T-cell (primary cell): Measurements from ENCODE around the gene HHEX. TPM values are rescaled to one million over a fixed set of nuclear protein-coding genes. Genes with fewer than 3 reads are reported as not detected.

Experiments used
- ATAC-seq, 4 experiments: fragments of 200-7000 bp in 3 of 4; fragments of 150-1000 bp in 1 of 4; cut with Tn5 transposase; replicated peaks in 1 of 4; 1 replicate in 3 of 4; 2 replicates in 1 of 4; pipeline ENCODE4 v1.10.0; 2021; ENCODE audit warnings: moderate library complexity in 3 of 4, mild to moderate bottlenecking in 2 of 4, moderate number of reproducible peaks in 1 of 4
- CTCF ChIA-PET, 2 donors: fragments of 300-600 bp; sonication (Branson Sonifier 250); formaldehyde crosslinking; loops; one replicate each; lab custom pipeline; 2022; ENCODE audit warnings: antibody characterized with exemption in 2 of 2; lab: Charles Lee
- POLR2A ChIA-PET, 2 donors: fragments of 300-600 bp; sonication (Branson Sonifier 250); formaldehyde crosslinking; loops; one replicate each; lab custom pipeline; 2022; ENCODE audit warnings: antibody characterized with exemption in 2 of 2; lab: Charles Lee
- DNase-seq, 35 experiments: peaks; one replicate each; pipeline versions ENCODE4 v3.0.0 to v3.0.0-alpha.2; 2013 to 2023
- H3K27ac ChIP-seq: one replicate; pipeline ENCODE4 v1.5.1; 2013; ENCODE audit warnings: low read length
- H3K27me3 ChIP-seq, 2 experiments: replicated peaks in 1 of 2; 1 replicate in 1 of 2; 2 replicates in 1 of 2; pipeline versions ENCODE4 v1.6.1 to v1.7.0; 2013; ENCODE audit warnings: low read length in 1 of 2, mixed read lengths in 1 of 2; ENCODE audit not compliant: control insufficient read depth in 2 of 2, insufficient read depth in 2 of 2; ENCODE audit errors: extremely low read depth in 1 of 2
- H3K36me3 ChIP-seq, 2 donors: 1 replicate in 1 of 2; 2 replicates in 1 of 2; pipeline versions ENCODE4 v1.6.1 to v1.7.0; 2013; ENCODE audit warnings: low read length in 1 of 2; ENCODE audit not compliant: control insufficient read depth in 2 of 2, insufficient read depth in 1 of 2; ENCODE audit errors: extremely low read depth in 1 of 2
- H3K4me1 ChIP-seq, 2 experiments: 1 replicate in 1 of 2; 2 replicates in 1 of 2; pipeline versions ENCODE4 v1.6.1 to v1.7.0; 2013; ENCODE audit warnings: low read length in 2 of 2, mixed read lengths in 1 of 2; ENCODE audit not compliant: insufficient read depth in 2 of 2, control insufficient read depth in 1 of 2; ENCODE audit errors: extremely low read depth in 1 of 2
- H3K4me3 ChIP-seq, 2 donors: 1 replicate in 1 of 2; 2 replicates in 1 of 2; pipeline versions ENCODE4 v1.5.1 to v1.7.0; 2013; ENCODE audit warnings: mild to moderate bottlenecking in 2 of 2, low read length in 1 of 2, moderate library complexity in 1 of 2; ENCODE audit not compliant: control insufficient read depth in 1 of 2; ENCODE audit errors: extremely low read depth in 1 of 2
- H3K9me3 ChIP-seq: 2 replicates; pipeline ENCODE4 v1.7.0; 2013
- H3K27ac Mint-ChIP-seq, 2 donors: one replicate each; pipeline ENCODE4 v1.8.0; 2020 to 2021; ENCODE audit warnings: mild to moderate bottlenecking in 2 of 2, mixed read lengths in 2 of 2
- H3K27me3 Mint-ChIP-seq, 2 donors: one replicate each; pipeline ENCODE4 v1.8.0; 2021 to 2022; ENCODE audit warnings: mixed read lengths in 2 of 2
- H3K36me3 Mint-ChIP-seq: one replicate; pipeline ENCODE4 v1.8.0; 2021; ENCODE audit warnings: mixed read lengths
- H3K4me1 Mint-ChIP-seq, 3 donors: one replicate each; pipeline ENCODE4 v1.8.0; 2020 to 2022; ENCODE audit warnings: mixed read lengths in 3 of 3, mild to moderate bottlenecking in 1 of 3
- H3K4me3 Mint-ChIP-seq, 3 donors: one replicate each; pipeline ENCODE4 v1.8.0; 2020 to 2022; ENCODE audit warnings: mild to moderate bottlenecking in 3 of 3, mixed read lengths in 3 of 3, moderate library complexity in 3 of 3
- H3K9me3 Mint-ChIP-seq, 3 donors: one replicate each; pipeline ENCODE4 v1.8.0; 2020 to 2022; ENCODE audit warnings: mixed read lengths in 3 of 3
- WGBS: methylation state at CpG from one replicate; pipeline ENCODE4 v1.1.5; 2013; ENCODE audit warnings: missing lambda C conversion rate; ENCODE audit not compliant: insufficient coverage; 5-methylcytosine and 5-hydroxymethylcytosine counted together
- total RNA-seq, 35 experiments: library from RNA in 6 of 35; stranded (reverse) in 6 of 35; fragments of 120-200 nt in 1 of 35; gene quantifications; one replicate each; pipeline versions ENCODE4 v1.2.1 to v1.2.4 and lab custom pipeline; 2013 to 2026

HHEX gene
- total RNA-seq, 5 donors from 2014 or later (not counting 1 experiment from before 2014, with no cell fraction given): 1.3 to 5.8 (median 3.6) TPM

DNA sequence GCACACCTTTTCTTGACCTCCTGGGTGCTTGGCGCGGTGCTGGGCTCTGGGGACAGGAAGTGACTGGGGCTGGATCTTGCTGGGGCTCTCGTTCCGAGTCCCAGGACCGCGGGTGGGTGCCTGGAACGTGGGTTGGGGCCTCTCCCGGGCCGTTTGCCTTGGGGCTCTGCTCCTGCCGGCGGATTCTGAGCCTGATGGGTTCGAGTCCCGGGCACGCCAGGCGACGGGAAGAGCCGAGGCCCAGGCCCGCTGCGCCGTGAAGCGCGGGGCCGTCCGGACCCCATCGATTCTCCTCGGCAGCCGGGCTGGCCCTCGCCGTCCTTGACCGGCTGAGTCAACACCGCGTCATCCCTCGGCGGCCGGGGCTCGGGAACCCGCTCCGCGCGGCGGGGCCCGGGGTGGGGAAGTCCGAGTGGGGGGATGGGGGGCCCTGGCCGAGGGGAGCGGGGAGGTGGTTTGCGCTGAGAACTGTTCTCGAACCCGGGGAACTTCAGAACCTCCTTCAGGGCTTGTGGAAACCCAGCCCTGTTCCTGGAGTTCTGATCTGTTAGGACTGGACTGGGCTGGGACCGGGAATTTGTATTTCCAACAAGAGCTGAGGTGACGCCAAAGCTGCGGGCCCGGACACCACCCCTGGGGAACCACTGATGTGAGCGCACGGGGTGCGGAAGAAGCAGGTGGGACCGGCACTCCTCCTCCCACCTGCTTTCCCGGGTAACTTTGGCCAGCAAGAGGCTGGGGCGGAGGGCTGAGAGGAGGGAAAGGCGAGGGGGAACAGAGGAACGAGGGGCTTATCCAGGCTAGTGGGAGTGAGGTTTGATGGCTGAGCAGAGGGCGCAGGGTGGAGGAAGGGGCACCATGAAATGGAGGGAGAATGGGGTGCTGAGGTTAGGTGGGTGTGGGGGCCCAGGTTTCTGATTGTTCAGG lies 6.2 kb downstream of the HHEX start:
- no peak for ATAC-seq
- H3K36me3 Mint-ChIP-seq: no peaks in the 10 kb centered on the region
- Histone ChIP-seq H3K9me3 (no peaks in the 10 kb centered on the region), H3K27ac (no peak overlapping the region), H3K4me3 (no peak overlapping the region), H3K4me1 (peaks cover 18 to 39% of the 10 kb centered on the region in 2 experiments), H3K27me3 (peaks cover 0 to 52% of the 10 kb centered on the region in 2 experiments), H3K36me3 (no peaks in the 10 kb centered on the region)
- ChIA-PET POLR2A (no interaction called here), CTCF (no interaction called here)
- H3K4me1 Mint-ChIP-seq: peaks cover 39 to 43% (median 42%) of the 10 kb centered on the region in 3 donors
- no peak overlapping the region for H3K27ac Mint-ChIP-seq
- no peak for DNase-seq
- WGBS: 90% methylated on average over 38 of the region's 61 CpGs
- no peaks in the 10 kb centered on the region for H3K9me3 Mint-ChIP-seq
- peaks cover 52 to 65% of the 10 kb centered on the region in 2 donors for H3K27me3 Mint-ChIP-seq
- no peak overlapping the region for H3K4me3 Mint-ChIP-seq

DNA sequence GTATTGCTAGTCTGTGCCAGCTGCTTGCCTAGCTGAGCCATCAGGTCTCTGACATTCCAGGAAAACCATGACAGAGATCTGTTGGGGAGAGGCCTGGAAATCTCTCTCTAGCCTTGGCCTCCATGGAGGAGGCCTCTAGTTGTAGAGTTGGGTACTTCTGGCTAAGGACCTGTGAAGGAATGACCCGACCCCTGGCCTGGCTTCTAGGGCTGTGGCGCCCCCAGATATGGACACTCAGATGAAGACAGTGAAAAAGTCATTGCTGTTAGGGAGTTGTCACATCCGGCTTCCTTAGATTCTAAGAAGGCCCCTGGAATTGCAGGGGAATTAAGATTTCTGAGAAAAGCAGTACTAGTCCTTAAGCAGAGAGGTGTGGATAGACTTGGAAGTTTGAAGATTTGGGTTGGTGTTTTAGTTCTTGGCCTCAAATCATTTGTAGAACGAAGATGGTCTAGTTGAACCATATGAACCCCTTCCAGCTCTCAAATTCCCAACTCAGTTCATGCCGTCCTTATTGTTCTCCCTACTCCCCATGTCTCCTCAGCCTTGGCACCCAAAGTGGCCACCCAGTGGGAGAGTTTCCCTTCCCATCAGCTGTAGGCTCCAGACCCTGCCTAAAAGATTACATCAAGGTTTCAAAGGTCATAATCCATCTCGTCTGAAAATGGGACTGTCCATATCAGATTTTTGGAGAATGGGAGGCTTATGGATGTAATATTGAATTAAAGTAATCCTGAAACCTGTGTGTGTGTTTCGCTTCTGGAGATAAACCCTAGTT lies 7.0 kb downstream of the HHEX start:
- Mint-ChIP-seq H3K27me3 (peaks cover 52 to 66% of the 10 kb centered on the region in 2 donors), H3K36me3 (no peaks in the 10 kb centered on the region), H3K9me3 (no peaks in the 10 kb centered on the region), H3K27ac (no peak overlapping the region), H3K4me1 (peaks cover 31 to 41% (median 35%) of the 10 kb centered on the region in 3 donors), H3K4me3 (no peak overlapping the region)
- 89% methylated on average over 5 of the region's 7 CpGs for WGBS
- ChIA-PET POLR2A (no interaction called here), CTCF (no interaction called here)
- DNase-seq (no peak), ATAC-seq (no peak)
- Histone ChIP-seq H3K27me3 (peaks cover 0 to 44% of the 10 kb centered on the region in 2 experiments), H3K4me3 (no peak overlapping the region), H3K9me3 (no peaks in the 10 kb centered on the region), H3K36me3 (no peaks in the 10 kb centered on the region), H3K4me1 (peaks cover 11 to 30% of the 10 kb centered on the region in 2 experiments), H3K27ac (no peak overlapping the region)

DNA sequence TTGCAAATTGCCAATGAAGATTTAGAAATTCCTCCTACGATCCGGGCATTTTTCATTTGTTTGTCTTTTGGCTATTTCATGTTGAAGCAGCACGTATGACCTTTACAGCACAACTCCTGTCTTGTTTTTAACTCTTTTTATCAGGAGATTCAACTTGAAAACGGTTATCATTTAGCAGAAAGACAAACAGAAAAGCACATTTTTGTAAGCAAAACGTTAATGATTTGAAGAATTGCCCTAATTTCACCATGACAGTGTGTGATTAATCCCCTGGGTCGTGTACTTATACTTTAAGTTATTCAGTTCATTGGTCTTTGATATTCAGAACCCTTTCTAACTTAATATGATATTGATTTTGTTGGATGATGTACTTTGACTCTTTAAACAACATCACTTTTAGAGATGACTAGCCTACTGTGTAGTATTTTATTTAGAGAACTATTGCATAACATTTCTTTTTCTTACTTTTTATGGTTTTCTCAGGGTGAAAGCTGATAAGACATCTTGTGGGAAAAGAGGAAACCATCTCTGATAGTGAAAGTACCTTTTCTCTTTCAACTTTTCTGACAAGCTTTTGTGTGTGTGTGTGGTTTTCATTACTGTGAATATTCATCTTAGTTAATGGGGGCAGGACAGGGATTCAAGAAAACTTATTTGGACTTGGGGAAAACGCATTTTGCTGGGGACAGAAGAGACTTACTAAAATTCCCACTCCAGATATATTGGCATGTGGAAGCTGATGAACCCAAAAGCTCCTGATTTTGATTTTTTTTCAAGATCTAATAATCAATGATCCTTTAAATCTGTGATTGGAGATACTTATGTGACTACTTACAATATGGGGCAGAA lies 8.1 kb downstream of the HHEX start:
- Histone ChIP-seq H3K4me1 (peaks cover 11 to 22% of the 10 kb centered on the region in 2 experiments), H3K4me3 (no peak overlapping the region), H3K27ac (no peak overlapping the region), H3K27me3 (peaks cover 0 to 40% of the 10 kb centered on the region in 2 experiments), H3K9me3 (no peaks in the 10 kb centered on the region), H3K36me3 (no peaks in the 10 kb centered on the region)
- H3K27ac Mint-ChIP-seq: peak overlapping the region in 1 of 2 donors; percentile 12
- peaks cover 51 to 65% of the 10 kb centered on the region in 2 donors for H3K27me3 Mint-ChIP-seq
- no peaks in the 10 kb centered on the region for H3K36me3 Mint-ChIP-seq
- no peaks in the 10 kb centered on the region for H3K9me3 Mint-ChIP-seq
- H3K4me3 Mint-ChIP-seq: peak overlapping the region in 1 of 3 donors; percentile 67
- peaks cover 20 to 35% (median 26%) of the 10 kb centered on the region in 3 donors for H3K4me1 Mint-ChIP-seq
- WGBS: 100% methylated on average over 1 of the region's 7 CpGs
- CTCF ChIA-PET: no interaction called here
- DNase-seq (peak in 1 of 35 experiments; percentile 14), ATAC-seq (no peak)
- POLR2A ChIA-PET: no interaction called here

DNA sequence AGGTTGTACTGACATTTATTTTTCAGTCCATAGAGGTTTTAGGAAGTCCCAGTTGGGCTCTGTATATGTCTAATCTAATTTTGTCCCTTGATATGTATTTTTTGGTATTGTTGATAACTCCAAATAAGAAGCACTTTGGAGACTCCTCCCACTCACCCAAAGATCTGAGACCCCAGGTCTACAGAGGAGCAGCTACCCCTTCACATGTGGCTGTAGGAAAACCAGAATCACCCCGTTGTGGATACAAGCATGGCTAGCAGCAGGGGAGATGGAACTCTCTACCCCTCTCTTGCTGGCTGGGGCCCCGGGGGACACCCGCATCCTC lies 9.4 kb downstream of the HHEX start:
- Mint-ChIP-seq H3K27me3 (peaks cover 52 to 69% of the 10 kb centered on the region in 2 donors), H3K9me3 (no peaks in the 10 kb centered on the region), H3K27ac (no peak overlapping the region), H3K4me1 (peaks cover 19 to 34% (median 26%) of the 10 kb centered on the region in 3 donors), H3K4me3 (peak overlapping the region; percentile 67 to 78 (median 78)), H3K36me3 (no peaks in the 10 kb centered on the region)
- DNase-seq (no peak), ATAC-seq (no peak)
- H3K9me3 ChIP-seq: no peaks in the 10 kb centered on the region
- H3K4me3 ChIP-seq: peak overlapping the region; percentile 42 to 81
- ChIA-PET POLR2A (no interaction called here), CTCF (interaction anchor here in 1 of 2 donors (1.1 kb wide), 1 partner anchor 9 kb away, joined by 3 read pairs; the partner anchor contains the start of gene HHEX)
- H3K4me1 ChIP-seq: peaks cover 11 to 22% of the 10 kb centered on the region in 2 experiments
- 13% methylated on average over 3 of the region's 3 CpGs for WGBS
- H3K27me3 ChIP-seq: peaks cover 0 to 44% of the 10 kb centered on the region in 2 experiments
- no peak overlapping the region for H3K27ac ChIP-seq
- no peaks in the 10 kb centered on the region for H3K36me3 ChIP-seq

DNA sequence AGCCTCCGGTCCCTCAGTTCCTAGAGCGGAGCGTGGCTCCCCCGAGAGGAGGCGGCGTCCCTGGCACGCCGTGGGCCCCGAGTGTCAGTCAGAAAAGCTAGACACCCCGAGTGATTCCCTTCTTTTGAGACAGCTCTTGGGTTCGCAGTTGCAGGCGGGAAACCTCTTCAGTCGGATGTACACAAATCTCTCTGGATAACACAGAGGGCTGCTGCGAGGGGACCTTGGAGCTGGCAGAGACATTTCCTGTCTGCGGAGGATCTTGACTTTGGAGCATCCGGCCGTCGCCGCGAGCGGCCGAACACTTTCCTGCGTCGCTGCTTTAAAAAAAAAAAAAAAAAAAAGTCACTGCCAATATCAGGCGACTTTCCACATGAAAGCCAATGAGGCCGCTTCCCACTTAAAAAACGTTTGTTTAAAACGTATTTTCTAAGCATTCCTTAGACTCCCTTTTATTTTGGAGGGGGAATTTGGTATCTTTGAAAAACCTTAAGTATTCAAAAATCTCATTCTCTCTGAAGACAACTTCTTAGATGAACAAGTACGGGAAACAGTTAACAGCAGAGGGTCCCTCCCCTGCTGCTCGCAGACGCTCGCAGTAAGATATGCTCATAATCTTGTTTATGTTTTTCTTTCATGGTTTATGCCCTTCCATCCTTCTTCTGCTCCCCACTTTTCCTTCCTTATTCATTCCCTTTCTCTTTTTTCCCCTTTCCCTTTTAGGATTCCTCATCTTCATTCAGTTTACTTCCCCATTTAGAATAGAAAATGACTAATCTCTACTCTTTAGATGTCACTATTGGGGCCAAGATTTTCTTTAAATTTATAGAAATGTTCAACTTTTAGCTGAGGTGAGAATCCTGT lies 10.0 kb downstream of the HHEX start:
- H3K27ac ChIP-seq: no peak overlapping the region
- Mint-ChIP-seq H3K9me3 (no peaks in the 10 kb centered on the region), H3K27me3 (peaks cover 47 to 64% of the 10 kb centered on the region in 2 donors), H3K36me3 (no peaks in the 10 kb centered on the region), H3K4me3 (peak overlapping the region; percentile 67 to 78 (median 78)), H3K27ac (peak overlapping the region in 1 of 2 donors; percentile 76), H3K4me1 (peaks cover 19 to 34% (median 26%) of the 10 kb centered on the region in 3 donors)
- DNase-seq (peak in 13 of 35 experiments; percentile 7 to 46 (median 24)), ATAC-seq (peak; percentile 64 to 84 (median 72))
- no peaks in the 10 kb centered on the region for H3K36me3 ChIP-seq
- H3K27me3 ChIP-seq: peaks cover 0 to 49% of the 10 kb centered on the region in 2 experiments
- WGBS: 2% methylated on average over 14 of the region's 32 CpGs
- peaks cover 11 to 22% of the 10 kb centered on the region in 2 experiments for H3K4me1 ChIP-seq
- no peaks in the 10 kb centered on the region for H3K9me3 ChIP-seq
- peak overlapping the region; percentile 42 to 81 for H3K4me3 ChIP-seq
- ChIA-PET CTCF (interaction anchor here in 1 of 2 donors (1.1 kb wide), 1 partner anchor 10 kb away, joined by 3 read pairs; the partner anchor contains the start of gene HHEX), POLR2A (no interaction called here)
